AG09309 (cell line): ENCODE data around the gene MAP3K4.

Experiments
- DNase-seq: peaks from one replicate; pipeline ENCODE4 v3.0.0-alpha.2; 2010; ENCODE audit warnings: low read depth
- H3K4me3 ChIP-seq: 2 replicates; pipeline ENCODE4 v1.5.1; 2011; ENCODE audit warnings: mild to moderate bottlenecking, low read depth, low read length, moderate library complexity; ENCODE audit not compliant: control insufficient read depth
- CTCF ChIP-seq: IDR thresholded peaks from 2 replicates; pipeline ENCODE4 v1.5.1; 2011; ENCODE audit warnings: mild to moderate bottlenecking, low read depth, low read length, inconsistent platforms; ENCODE audit not compliant: insufficient read depth, control insufficient read depth; ENCODE audit errors: missing control alignments

The MAP3K4 gene

GRCh38 chr6:161035182-161035980 is 43.8 kb downstream of the MAP3K4 start:
- no peak for DNase-seq
- no peak for TF ChIP-seq CTCF
- no peak overlapping the region for H3K4me3 ChIP-seq

GRCh38 chr6:161035981-161036263 is 44.4 kb downstream of the MAP3K4 start:
- DNase-seq = no peak
- no peak for TF ChIP-seq CTCF

DNA sequence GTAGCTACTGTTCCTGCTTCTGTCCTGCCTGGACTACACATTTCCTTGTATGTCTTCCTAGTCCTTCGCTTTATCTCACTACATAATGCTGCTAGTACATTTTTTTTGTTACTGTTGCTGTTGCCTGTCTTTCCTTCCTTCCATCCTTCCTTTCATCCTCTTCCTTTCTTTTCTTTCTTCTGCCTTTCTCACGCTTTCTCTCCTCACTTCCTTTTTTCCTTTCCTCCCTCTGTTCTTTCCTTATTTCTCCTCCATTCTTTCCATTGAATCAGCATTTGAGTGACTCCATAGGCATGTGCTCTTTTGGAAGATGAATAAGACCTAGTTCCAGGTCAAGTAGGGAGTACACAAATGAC is 46.3 kb downstream of the MAP3K4 start:
- no peak for TF ChIP-seq CTCF
- no peak for DNase-seq
- no peak overlapping the region for H3K4me3 ChIP-seq

More at GRCh38 chr6:161035981-161036263, 44.4 kb downstream of the MAP3K4 start:
- no peak overlapping the region for H3K4me3 ChIP-seq

GRCh38 chr6:161038229-161039031 is 46.9 kb downstream of the MAP3K4 start:
- H3K4me3 ChIP-seq = no peak overlapping the region
- peak; percentile 35 for TF ChIP-seq CTCF
- peak; percentile 93 for DNase-seq

DNA sequence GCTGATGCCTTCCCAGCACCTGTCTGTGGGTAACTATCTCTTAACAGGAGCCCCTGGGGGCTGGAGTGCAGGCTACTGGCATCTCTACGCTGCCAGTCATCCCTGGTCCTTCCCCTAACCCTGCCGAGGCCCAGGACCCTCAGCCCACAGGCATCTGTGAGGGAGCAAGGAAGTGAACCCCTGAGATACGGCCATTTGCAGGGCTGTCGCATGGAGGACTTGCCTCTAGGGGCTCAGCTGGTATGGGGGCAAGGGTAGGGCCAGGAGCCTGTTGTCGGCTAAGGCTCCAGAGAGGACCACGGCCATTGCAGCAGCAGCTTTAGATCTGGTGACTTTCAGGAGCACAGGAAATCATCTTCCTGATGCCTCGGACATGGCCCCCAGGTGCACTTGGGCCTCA is 49.7 kb downstream of the MAP3K4 start:
- no peak for TF ChIP-seq CTCF
- no peak overlapping the region for H3K4me3 ChIP-seq
- DNase-seq = no peak

DNA sequence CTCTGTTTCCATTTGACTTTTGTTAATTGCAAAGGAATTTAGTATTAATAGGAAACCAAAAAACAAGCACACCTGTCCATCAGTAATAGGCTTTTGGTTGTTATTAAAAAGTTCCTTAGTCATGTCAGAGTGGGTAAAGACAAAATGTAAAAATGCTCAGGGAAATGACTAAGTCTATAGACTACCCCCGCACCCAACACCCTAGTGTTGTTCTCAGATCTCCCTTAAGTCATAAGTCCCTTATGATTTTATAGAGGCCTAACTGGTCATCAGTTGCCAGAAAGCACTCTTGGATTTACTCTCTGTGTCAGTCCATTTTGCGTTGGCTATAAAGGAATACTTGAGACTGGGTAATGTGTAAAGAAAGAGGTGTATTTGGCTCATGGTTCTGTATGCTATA is 52.8 kb downstream of the MAP3K4 start:
- no peak for TF ChIP-seq CTCF
- DNase-seq = no peak
- H3K4me3 ChIP-seq = no peak overlapping the region

- no peak overlapping the region for H3K4me3 ChIP-seq
- DNase-seq = peak; percentile 83
- no peak for TF ChIP-seq CTCF
Measured at GRCh38 chr6:161048641-161049040, 57.1 kb downstream of the MAP3K4 start.
